PC-3 (cell line): ENCODE measurements around the gene RNF8. TPM values are rescaled to one million over a fixed set of nuclear protein-coding genes. Genes with fewer than 3 reads are reported as not detected.
A peak's percentile ranks its signal among the peaks of the same experiment; 100 is the strongest.

Source experiments
- ATAC-seq: fragments of 200-7000 bp; cut with Tn5 transposase; 2 replicates; pipeline ENCODE4 v1.9.1; 2020; ENCODE audit warnings: mild to moderate bottlenecking, moderate library complexity
- Bru-seq: library from RNA; stranded (reverse); fragments of 400-500 nt; gene quantifications from one replicate; lab custom pipeline; 2021; lab: Mats Ljungman, UMichigan
- BruChase-seq, 2 experiments: library from RNA; stranded (reverse); fragments of 400-500 nt; gene quantifications; one replicate each; lab custom pipeline; 2021; lab: Mats Ljungman, UMichigan
- BruUV-seq: library from RNA; stranded (reverse); fragments of 400-500 nt; replicated peaks from 2 replicates; lab custom pipeline; 2021; lab: Mats Ljungman, UMichigan
- CTCF ChIA-PET: fragments of 300-600 bp; sonication (Branson Sonifier 250); formaldehyde crosslinking; loops from one replicate; lab custom pipeline; 2022; ENCODE audit warnings: antibody characterized with exemption; lab: Charles Lee
- POLR2A ChIA-PET: fragments of 300-600 bp; sonication (Branson Sonifier 250); formaldehyde crosslinking; loops from one replicate; lab custom pipeline; 2022; ENCODE audit warnings: antibody characterized with exemption; ENCODE audit not compliant: unreplicated experiment; lab: Charles Lee
- DNase-seq: peaks from one replicate; pipeline ENCODE4 v3.0.0-alpha.2; 2015
- H2AFZ ChIP-seq: fragments of 300-600 bp; sonication (generic); 2 replicates; pipeline ENCODE4 v1.6.0; 2016; ENCODE audit warnings: antibody characterized with exemption, low read length
- H3F3A ChIP-seq: fragments of 300-600 bp; sonication (generic); one replicate; pipeline ENCODE4 v1.6.0; 2017; ENCODE audit warnings: antibody characterized with exemption, low read length, control low read depth, mild to moderate bottlenecking; ENCODE audit not compliant: unreplicated experiment
- H3K27ac ChIP-seq: fragments of 300-600 bp; sonication (generic); 2 replicates; pipeline ENCODE4 v1.5.1; 2016; ENCODE audit warnings: mild to moderate bottlenecking, low read length
- H3K27me3 ChIP-seq: fragments of 300-600 bp; sonication (generic); 2 replicates; pipeline ENCODE4 v1.6.1; 2016; ENCODE audit warnings: low read length, mixed read lengths
- H3K36me3 ChIP-seq: fragments of 300-600 bp; sonication (generic); 2 replicates; pipeline ENCODE4 v1.6.1; 2016; ENCODE audit warnings: low read depth, mixed run types, low read length, mixed read lengths
- H3K4me1 ChIP-seq: fragments of 300-600 bp; sonication (generic); 2 replicates; pipeline ENCODE4 v1.5.1; 2016; ENCODE audit warnings: low read length; ENCODE audit not compliant: insufficient read depth
- H3K4me2 ChIP-seq: fragments of 300-600 bp; sonication (generic); 2 replicates; pipeline ENCODE4 v1.6.0; 2016; ENCODE audit warnings: low read length
- H3K4me3 ChIP-seq: fragments of 300-600 bp; sonication (generic); 2 replicates; pipeline ENCODE4 v1.5.1; 2016; ENCODE audit warnings: mild to moderate bottlenecking, low read length, mixed read lengths
- H3K79me2 ChIP-seq: fragments of 300-600 bp; sonication (generic); 2 replicates; pipeline ENCODE4 v1.6.1; 2017; ENCODE audit warnings: low read length, mixed read lengths
- H3K9ac ChIP-seq: fragments of 300-600 bp; sonication (generic); 2 replicates; pipeline ENCODE4 v1.6.0; 2016; ENCODE audit warnings: mild to moderate bottlenecking, low read length
- H3K9me2 ChIP-seq: fragments of 300-600 bp; sonication (generic); replicated peaks from 2 replicates; pipeline ENCODE4 v1.6.1; 2016; ENCODE audit warnings: mixed run types, low read length, mixed read lengths
- H3K9me3 ChIP-seq: fragments of 300-600 bp; sonication (generic); 2 replicates; pipeline ENCODE4 v1.6.1; 2016; ENCODE audit warnings: low read length, mixed read lengths
- H4K20me1 ChIP-seq: fragments of 300-600 bp; sonication (generic); 2 replicates; pipeline ENCODE4 v1.6.1; 2016; ENCODE audit warnings: low read length, mixed read lengths
- EZH2 ChIP-seq: fragments of 300-600 bp; sonication (generic); IDR thresholded peaks from one replicate; pipeline ENCODE4 v1.6.1; 2017; ENCODE audit warnings: antibody characterized with exemption, mild to moderate bottlenecking, low read length; ENCODE audit not compliant: unreplicated experiment
- EZH2phosphoT487 ChIP-seq: fragments of 300-600 bp; sonication (generic); IDR thresholded peaks from 2 replicates; pipeline ENCODE4 v1.6.1; 2018; ENCODE audit warnings: mild to moderate bottlenecking, antibody characterized with exemption, low read length, borderline replicate concordance
- intact Hi-C: fragments of 100-400 bp; cut with micrococcal nuclease; formaldehyde crosslinking; loops from 2 replicates; pipeline ENCODE4 v1.9.0; 2023
- long read RNA-seq: library from polyadenylated mRNA; unstranded; transcript quantifications from one replicate; pipeline ENCODE4 v2.0.0, GENCODE V29; 2021; ENCODE audit not compliant: unreplicated experiment
- total RNA-seq: library from RNA; depleted of rRNA; stranded (reverse); fragments of >200 nt; gene quantifications from 2 replicates; pipeline ENCODE4 v1.2.3, GENCODE V29; 2014; rRNA removed
- TF ChIP-seq, protein P1 (sequence below): fragments of 300-600 bp; sonication (generic); conservative IDR thresholded peaks from 2 replicates; pipeline ENCODE4 v1.5.1; 2017; ENCODE audit warnings: antibody characterized with exemption, low read depth, mild to moderate bottlenecking, low read length

Gene RNF8, protein sequence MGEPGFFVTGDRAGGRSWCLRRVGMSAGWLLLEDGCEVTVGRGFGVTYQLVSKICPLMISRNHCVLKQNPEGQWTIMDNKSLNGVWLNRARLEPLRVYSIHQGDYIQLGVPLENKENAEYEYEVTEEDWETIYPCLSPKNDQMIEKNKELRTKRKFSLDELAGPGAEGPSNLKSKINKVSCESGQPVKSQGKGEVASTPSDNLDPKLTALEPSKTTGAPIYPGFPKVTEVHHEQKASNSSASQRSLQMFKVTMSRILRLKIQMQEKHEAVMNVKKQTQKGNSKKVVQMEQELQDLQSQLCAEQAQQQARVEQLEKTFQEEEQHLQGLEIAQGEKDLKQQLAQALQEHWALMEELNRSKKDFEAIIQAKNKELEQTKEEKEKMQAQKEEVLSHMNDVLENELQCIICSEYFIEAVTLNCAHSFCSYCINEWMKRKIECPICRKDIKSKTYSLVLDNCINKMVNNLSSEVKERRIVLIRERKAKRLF
- 20.2 and 28.1 TPM in 2 replicates for total RNA-seq
- percentile 68 among the genes with signal in this experiment for Bru-seq, nascent RNA
- percentile 71 among the genes with signal in this experiment for BruChase-seq, experiment 1, labeled RNA remaining after a 6-hour chase
- BruChase-seq, experiment 2, labeled RNA remaining after a 2-hour chase: percentile 69 among the genes with signal in this experiment
- long read RNA-seq, full-length matches to known transcripts: 26 of 41 reads
- long read RNA-seq, partial matches to known transcripts: 6 of 41 reads
- long read RNA-seq, other reads (novel, unspliced or antisense): 9 of 41 reads

DNA sequence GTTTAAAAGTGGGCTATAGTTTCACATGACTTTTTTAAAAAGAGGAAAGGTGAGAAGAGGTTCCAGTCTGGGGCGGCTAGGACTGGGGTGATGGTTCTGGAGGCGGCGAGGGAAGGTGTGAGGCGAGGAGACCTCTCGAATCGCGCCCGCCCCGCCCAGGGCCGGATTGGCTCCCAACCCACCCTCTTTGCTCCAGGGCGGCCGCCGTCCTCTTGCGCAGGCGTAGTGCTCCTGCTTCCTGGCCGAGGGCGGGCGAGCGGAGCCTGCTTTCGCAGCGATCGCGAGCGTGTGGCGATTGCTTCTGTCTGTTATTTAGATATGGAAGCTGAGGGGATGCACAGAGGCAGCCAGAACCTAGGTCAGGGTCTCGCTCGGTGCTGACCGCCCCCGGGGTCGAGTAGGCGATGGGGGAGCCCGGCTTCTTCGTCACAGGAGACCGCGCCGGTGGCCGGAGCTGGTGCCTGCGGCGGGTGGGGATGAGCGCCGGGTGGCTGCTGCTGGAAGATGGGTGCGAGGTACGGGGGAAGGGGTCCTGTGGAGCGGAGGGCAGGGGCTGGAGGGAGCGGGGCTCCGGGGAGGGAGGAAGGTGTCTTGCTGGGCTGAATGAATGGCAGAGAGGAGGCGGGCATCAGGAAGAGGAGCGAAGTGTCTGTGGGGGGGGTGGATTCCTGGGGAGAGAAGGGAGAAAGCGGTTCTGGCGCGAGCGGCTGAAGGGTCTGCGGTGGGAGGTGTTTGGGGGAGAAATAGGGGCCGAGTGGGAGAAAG is at the start of gene RNF8:
RNF8 (plus strand) TSS at position 223 of the 765 bp plus-strand sequence; CDS start at position 405, 182 bp downstream.
- Histone ChIP-seq H3F3A (no peaks in the 10 kb centered on the region), H3K4me3 (peak within 1 kb of the TSS; percentile 97), H3K27me3 (no peaks in the 10 kb centered on the region), H3K9me3 (no peaks in the 10 kb centered on the region), H3K4me2 (peak within 1 kb of the TSS; percentile 97), H3K9ac (peak within 1 kb of the TSS; percentile 82), H4K20me1 (no peaks in the 10 kb centered on the region), H3K27ac (no peak within 1 kb of the TSS), H3K36me3 (no peaks in the 10 kb centered on the region), H3K9me2 (no peaks in the 10 kb centered on the region), H3K4me1 (peaks cover 16% of the 10 kb centered on the region), H3K79me2 (peaks cover 48% of the 10 kb centered on the region), H2AFZ (peak within 1 kb of the TSS; percentile 85)
- DNase-seq (peak; percentile 88), ATAC-seq (peak; percentile 93)
- BruUV-seq: no TSS peak
- intact Hi-C loops: loop anchor here (1.0 kb wide), 1 partner anchor 29 kb away; no protein-coding TSS in a partner anchor
- POLR2A ChIA-PET: interaction anchor here (0.7 kb wide), 1 partner anchor 30 kb away, joined by 5 read pairs; no protein-coding TSS in a partner anchor
- CTCF ChIA-PET: interaction anchor here (0.6 kb wide), 1 partner anchor 326 kb away, joined by 8 read pairs; no protein-coding TSS in a partner anchor
- TF ChIP-seq, protein P1, sequence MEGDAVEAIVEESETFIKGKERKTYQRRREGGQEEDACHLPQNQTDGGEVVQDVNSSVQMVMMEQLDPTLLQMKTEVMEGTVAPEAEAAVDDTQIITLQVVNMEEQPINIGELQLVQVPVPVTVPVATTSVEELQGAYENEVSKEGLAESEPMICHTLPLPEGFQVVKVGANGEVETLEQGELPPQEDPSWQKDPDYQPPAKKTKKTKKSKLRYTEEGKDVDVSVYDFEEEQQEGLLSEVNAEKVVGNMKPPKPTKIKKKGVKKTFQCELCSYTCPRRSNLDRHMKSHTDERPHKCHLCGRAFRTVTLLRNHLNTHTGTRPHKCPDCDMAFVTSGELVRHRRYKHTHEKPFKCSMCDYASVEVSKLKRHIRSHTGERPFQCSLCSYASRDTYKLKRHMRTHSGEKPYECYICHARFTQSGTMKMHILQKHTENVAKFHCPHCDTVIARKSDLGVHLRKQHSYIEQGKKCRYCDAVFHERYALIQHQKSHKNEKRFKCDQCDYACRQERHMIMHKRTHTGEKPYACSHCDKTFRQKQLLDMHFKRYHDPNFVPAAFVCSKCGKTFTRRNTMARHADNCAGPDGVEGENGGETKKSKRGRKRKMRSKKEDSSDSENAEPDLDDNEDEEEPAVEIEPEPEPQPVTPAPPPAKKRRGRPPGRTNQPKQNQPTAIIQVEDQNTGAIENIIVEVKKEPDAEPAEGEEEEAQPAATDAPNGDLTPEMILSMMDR: no peak
- TF ChIP-seq EZH2 (no peak), EZH2phosphoT487 (no peak)

DNA sequence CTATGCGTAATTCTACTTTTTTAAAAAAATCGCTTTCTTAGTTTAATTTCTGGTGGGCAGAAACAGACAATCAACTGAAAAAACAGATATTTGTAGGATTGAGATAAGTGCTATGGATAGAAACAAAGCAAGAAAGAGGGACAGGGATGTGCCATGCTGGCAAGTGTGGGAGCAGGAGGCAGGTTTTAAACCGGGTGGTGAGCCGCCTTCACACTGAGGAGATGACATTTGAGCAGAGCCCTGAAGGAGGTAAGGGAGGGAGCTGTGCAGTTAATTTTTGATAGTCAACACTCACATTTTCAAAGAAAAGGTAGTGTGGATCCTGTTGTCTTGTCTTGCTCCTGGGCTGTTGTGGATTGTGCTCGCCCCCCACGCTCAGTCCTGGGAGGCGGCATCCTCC is 49.0 kb upstream of the RNF8 start:
- ATAC-seq (no peak), DNase-seq (no peak)
- no peaks in the 10 kb centered on the region for H3K9me2 ChIP-seq
- POLR2A ChIA-PET: no interaction called here
- H3K27ac ChIP-seq: no peak overlapping the region
- intact Hi-C loops: no loop called here
- no peaks in the 10 kb centered on the region for H4K20me1 ChIP-seq
- no peak for TF ChIP-seq EZH2
- TF ChIP-seq, protein P1: no peak
- no peak for TF ChIP-seq EZH2phosphoT487
- CTCF ChIA-PET: no interaction called here
- H3F3A ChIP-seq: no peaks in the 10 kb centered on the region
- no peak overlapping the region for H3K9ac ChIP-seq
- H3K36me3 ChIP-seq: peaks cover 9% of the 10 kb centered on the region; the same call in 1 of the 2 replicates
- no peak overlapping the region for H3K4me2 ChIP-seq
- no peaks in the 10 kb centered on the region for H3K9me3 ChIP-seq
- H3K27me3 ChIP-seq: no peaks in the 10 kb centered on the region
- no peak overlapping the region for H2AFZ ChIP-seq
- no peak overlapping the region for H3K4me3 ChIP-seq
- H3K79me2 ChIP-seq: no peaks in the 10 kb centered on the region
- no TSS peak for BruUV-seq
- peaks cover 4% of the 10 kb centered on the region; the same call in 1 of the 2 replicates for H3K4me1 ChIP-seq
